IMR-90 (cell line): ENCODE results near the gene MYBL2. TPM values are rescaled to one million over a fixed set of nuclear protein-coding genes. Genes with fewer than 3 reads are reported as not detected.

Source experiments
- ATAC-seq: fragments of 200-7000 bp; cut with Tn5 transposase; 2 replicates; pipeline ENCODE4 v1.9.1; 2020; ENCODE audit warnings: low read depth, mild to moderate bottlenecking, moderate library complexity
- BruUV-seq: library from RNA; stranded (reverse); fragments of 400-500 nt; replicated peaks from 2 replicates; lab custom pipeline; 2021; lab: Mats Ljungman, UMichigan
- CTCF ChIA-PET: fragments of 300-600 bp; formaldehyde crosslinking; extraction: SDS; loops from one replicate; lab custom pipeline; 2021; ENCODE audit warnings: antibody characterized with exemption; lab: Yijun Ruan, JAX
- POLR2A ChIA-PET: fragments of 300-600 bp; sonication (Branson Sonifier 250); formaldehyde crosslinking; loops from one replicate; lab custom pipeline; 2022; ENCODE audit warnings: antibody characterized with exemption; ENCODE audit not compliant: unreplicated experiment; lab: Charles Lee
- DNase-seq: peaks from one replicate; pipeline ENCODE4 v3.0.0; 2013
- H2AFZ ChIP-seq: replicated peaks from 2 replicates; pipeline ENCODE3; 2013; ENCODE audit warnings: low read length, mild to moderate bottlenecking; ENCODE audit not compliant: poor library complexity
- H2AK5ac ChIP-seq: 2 replicates; pipeline ENCODE4 v1.6.1; 2013; ENCODE audit warnings: low read depth, low read length, inconsistent platforms
- H2AK9ac ChIP-seq: replicated peaks from 2 replicates; pipeline ENCODE3; 2013; ENCODE audit warnings: mild to moderate bottlenecking, low read depth, low read length, moderate library complexity; ENCODE audit not compliant: poor library complexity
- H2BK120ac ChIP-seq: 2 replicates; pipeline ENCODE4 v1.6.1; 2013; ENCODE audit warnings: low read depth, low read length, inconsistent platforms
- H2BK15ac ChIP-seq: 3 replicates; pipeline ENCODE4 v1.6.1; 2013; ENCODE audit warnings: low read depth, low read length, inconsistent platforms
- H2BK20ac ChIP-seq: 2 replicates; pipeline ENCODE4 v1.6.1; 2013; ENCODE audit warnings: low read depth, mild to moderate bottlenecking, inconsistent platforms, low read length, moderate library complexity
- H2BK5ac ChIP-seq: 2 replicates; pipeline ENCODE4 v1.6.1; 2013; ENCODE audit warnings: mild to moderate bottlenecking, low read depth, low read length, inconsistent platforms; ENCODE audit not compliant: poor library complexity, severe bottlenecking
- H3K14ac ChIP-seq: replicated peaks from 2 replicates; pipeline ENCODE4 v1.6.1; 2013; ENCODE audit warnings: low read depth, low read length, inconsistent platforms
- H3K18ac ChIP-seq: 2 replicates; pipeline ENCODE4 v1.6.1; 2013; ENCODE audit warnings: low read depth, low read length, control low read depth
- H3K23ac ChIP-seq: 2 replicates; pipeline ENCODE4 v1.6.1; 2013; ENCODE audit warnings: low read depth, low read length, inconsistent platforms
- H3K27ac ChIP-seq: 2 replicates; pipeline ENCODE4 v1.5.1; 2013; ENCODE audit warnings: mild to moderate bottlenecking, control low read depth, low read length; ENCODE audit not compliant: insufficient read depth
- H3K27me3 ChIP-seq: 2 replicates; pipeline ENCODE4 v1.6.1; 2013; ENCODE audit warnings: low read length; ENCODE audit not compliant: control insufficient read depth, insufficient read depth
- H3K36me3 ChIP-seq: 2 replicates; pipeline ENCODE4 v1.6.1; 2013; ENCODE audit warnings: low read length, mixed read lengths; ENCODE audit not compliant: control insufficient read depth, insufficient read depth
- H3K4ac ChIP-seq: 2 replicates; pipeline ENCODE4 v1.6.1; 2013; ENCODE audit warnings: low read depth, low read length, inconsistent platforms
- H3K4me1 ChIP-seq: 2 replicates; pipeline ENCODE4 v1.6.1; 2013; ENCODE audit warnings: low read length, mixed read lengths; ENCODE audit not compliant: control insufficient read depth, insufficient read depth
- H3K4me2 ChIP-seq: 2 replicates; pipeline ENCODE4 v1.6.1; 2013; ENCODE audit warnings: low read depth, mild to moderate bottlenecking, control low read depth, low read length, moderate library complexity
- H3K4me3 ChIP-seq: 2 replicates; pipeline ENCODE4 v1.5.1; 2013; ENCODE audit warnings: low read depth, mild to moderate bottlenecking, control low read depth, low read length, moderate library complexity; ENCODE audit not compliant: insufficient read depth
- H3K56ac ChIP-seq: 2 replicates; pipeline ENCODE4 v1.6.1; 2013; ENCODE audit warnings: low read length, inconsistent platforms; ENCODE audit not compliant: insufficient read depth; ENCODE audit errors: extremely low read depth
- H3K79me1 ChIP-seq, 2 experiments: 2 replicates each; pipeline ENCODE4 v1.6.1; 2013; ENCODE audit warnings: low read length in 2 of 2, inconsistent platforms in 1 of 2, low read depth in 1 of 2
- H3K9ac ChIP-seq: 2 replicates; pipeline ENCODE4 v1.6.1; 2013; ENCODE audit warnings: low read depth, low read length, control low read depth
- H3K9me1 ChIP-seq: 2 replicates; pipeline ENCODE4 v1.6.1; 2013; ENCODE audit warnings: low read length, inconsistent platforms; ENCODE audit not compliant: insufficient read depth
- H3K9me3 ChIP-seq: 2 replicates; pipeline ENCODE4 v1.6.1; 2013; ENCODE audit warnings: low read length; ENCODE audit not compliant: control insufficient read depth, insufficient read depth
- H4K20me1 ChIP-seq: 2 replicates; pipeline ENCODE4 v1.6.1; 2013; ENCODE audit warnings: low read length, inconsistent platforms; ENCODE audit not compliant: insufficient read depth
- H4K5ac ChIP-seq: 2 replicates; pipeline ENCODE4 v1.6.1; 2013; ENCODE audit warnings: mild to moderate bottlenecking, low read depth, low read length, control low read depth
- H4K8ac ChIP-seq, 2 experiments: 2 replicates each; pipeline ENCODE4 v1.6.1; 2013; ENCODE audit warnings: low read depth in 2 of 2, low read length in 2 of 2, control low read depth in 1 of 2, inconsistent platforms in 1 of 2
- H4K91ac ChIP-seq: 2 replicates; pipeline ENCODE4 v1.6.1; 2013; ENCODE audit warnings: low read depth, low read length, inconsistent platforms; ENCODE audit not compliant: insufficient read depth
- BHLHE40 ChIP-seq: fragments of 150-350 bp; IDR thresholded peaks from 2 replicates; pipeline ENCODE4 v1.6.1; 2016; ENCODE audit warnings: mild to moderate bottlenecking, low read depth, low read length
- CEBPB ChIP-seq: IDR thresholded peaks from 2 replicates; pipeline ENCODE4 v1.6.1; 2012; ENCODE audit warnings: low read depth, low read length, improper control_type of control experiment
- CHD1 ChIP-seq: IDR thresholded peaks from 2 replicates; pipeline ENCODE4 v1.6.1; 2012; ENCODE audit warnings: low read depth, low read length, improper control_type of control experiment
- CTCF ChIP-seq: conservative IDR thresholded peaks from 2 replicates; pipeline ENCODE4 v1.5.1; 2012; ENCODE audit warnings: mild to moderate bottlenecking, low read depth, low read length, improper control_type of control experiment
- FOS ChIP-seq: fragments of 150-350 bp; IDR thresholded peaks from 2 replicates; pipeline ENCODE4 v1.6.1; 2016; ENCODE audit warnings: low read depth, low read length
- MAFK ChIP-seq: IDR thresholded peaks from 2 replicates; pipeline ENCODE4 v1.6.1; 2012; ENCODE audit warnings: low read depth, low read length, improper control_type of control experiment
- MAZ ChIP-seq: IDR thresholded peaks from 2 replicates; pipeline ENCODE4 v1.6.1; 2012; ENCODE audit warnings: low read depth, mild to moderate bottlenecking, low read length, improper control_type of control experiment, moderate library complexity, borderline replicate concordance
- MXI1 ChIP-seq: IDR thresholded peaks from 2 replicates; pipeline ENCODE4 v1.6.1; 2012; ENCODE audit warnings: low read depth, mild to moderate bottlenecking, low read length, moderate library complexity, borderline replicate concordance
- NFE2L2 ChIP-seq: fragments of 150-350 bp; IDR thresholded peaks from 2 replicates; pipeline ENCODE4 v1.6.1; 2016; ENCODE audit warnings: low read depth, mild to moderate bottlenecking, low read length
- POLR2A ChIP-seq: IDR thresholded peaks from 2 replicates; pipeline ENCODE4 v1.6.1; 2012; ENCODE audit warnings: mild to moderate bottlenecking, low read depth, low read length
- RFX5 ChIP-seq: IDR thresholded peaks from 2 replicates; pipeline ENCODE4 v1.8.0; 2012; ENCODE audit warnings: low read depth, mild to moderate bottlenecking, low read length, moderate library complexity
- SMC3 ChIP-seq: fragments of 150-350 bp; IDR thresholded peaks from 2 replicates; pipeline ENCODE4 v1.6.1; 2016; ENCODE audit warnings: low read depth, mild to moderate bottlenecking, antibody characterized with exemption, low read length, moderate library complexity
- WGBS, 2 experiments: methylation state at CpG; one replicate each; pipeline versions ENCODE4 v1.1.5 to v1.1.7; 2013; ENCODE audit warnings: missing lambda C conversion rate in 2 of 2; ENCODE audit not compliant: insufficient read length in 1 of 2; ENCODE audit errors: extremely low coverage in 2 of 2; 5-methylcytosine and 5-hydroxymethylcytosine counted together
- dilution Hi-C: fragments of 300-500 bp; cut with HindIII; formaldehyde crosslinking; loops from one replicate; pipeline ENCODE4 v1.14.3; 2018; ENCODE audit warnings: low sequenced_read_pairs; ENCODE audit not compliant: unreplicated experiment
- in situ Hi-C: fragments of 300-500 bp; cut with MboI; formaldehyde crosslinking; loops from 3 replicates; pipeline ENCODE4 v1.14.3; 2019; ENCODE audit warnings: low sequenced_read_pairs, inconsistent platforms, mixed read lengths
- intact Hi-C: fragments of 100-400 bp; cut with micrococcal nuclease; formaldehyde crosslinking; loops from 2 replicates; pipeline ENCODE4 v1.10.0; 2022
- polyA plus RNA-seq, 3 experiments: library from polyadenylated mRNA; depleted of rRNA; stranded (reverse); fragments of >200 nt; gene quantifications; 2 replicates each; pipeline ENCODE4 v1.2.3, GENCODE V29; 2012; ENCODE audit warnings: low replicate concordance in 1 of 3
- total RNA-seq: library from RNA; depleted of rRNA; stranded (reverse); fragments of >200 nt; gene quantifications from 2 replicates; pipeline ENCODE4 v1.2.3, GENCODE V29; 2012
- TF ChIP-seq, protein P1 (sequence below): fragments of 150-350 bp; IDR thresholded peaks from 2 replicates; pipeline ENCODE4 v1.6.1; 2016; ENCODE audit warnings: low read depth, mild to moderate bottlenecking, low read length, moderate library complexity, borderline replicate concordance

Gene MYBL2
- total and polyA plus RNA-seq, 2 of the 4 experiments (the other 2 are of a cell fraction): 12.4 to 23.1 TPM

GRCh38 chr20:43667341-43668132 is 623 bp downstream of the MYBL2 start (continued):
- no peak for TF ChIP-seq CTCF

- dilution Hi-C loops: no loop called here
- ATAC-seq: no peak
- no peak for TF ChIP-seq MAFK
- no peak for TF ChIP-seq SMC3
- TF ChIP-seq RFX5: no peak
- TF ChIP-seq BHLHE40: no peak
- no peak for TF ChIP-seq CEBPB
- no peak for TF ChIP-seq MXI1
- TF ChIP-seq NFE2L2: no peak
- TF ChIP-seq FOS: no peak
- no peak for TF ChIP-seq POLR2A
- TF ChIP-seq MAZ: no peak
- TF ChIP-seq, protein P1, sequence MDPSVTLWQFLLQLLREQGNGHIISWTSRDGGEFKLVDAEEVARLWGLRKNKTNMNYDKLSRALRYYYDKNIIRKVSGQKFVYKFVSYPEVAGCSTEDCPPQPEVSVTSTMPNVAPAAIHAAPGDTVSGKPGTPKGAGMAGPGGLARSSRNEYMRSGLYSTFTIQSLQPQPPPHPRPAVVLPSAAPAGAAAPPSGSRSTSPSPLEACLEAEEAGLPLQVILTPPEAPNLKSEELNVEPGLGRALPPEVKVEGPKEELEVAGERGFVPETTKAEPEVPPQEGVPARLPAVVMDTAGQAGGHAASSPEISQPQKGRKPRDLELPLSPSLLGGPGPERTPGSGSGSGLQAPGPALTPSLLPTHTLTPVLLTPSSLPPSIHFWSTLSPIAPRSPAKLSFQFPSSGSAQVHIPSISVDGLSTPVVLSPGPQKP: no peak
- TF ChIP-seq CHD1: no peak
Observed at GRCh38 chr20:43669332-43669731, 2.4 kb downstream of the MYBL2 start.

More at GRCh38 chr20:43669332-43669731, 2.4 kb downstream of the MYBL2 start:
- Histone ChIP-seq H3K9me1 (peaks cover 18% of the 10 kb centered on the region), H2BK20ac (no peak overlapping the region), H3K4ac (no peak overlapping the region), H3K27me3 (no peaks in the 10 kb centered on the region; the same call in 1 of the 2 replicates), H2AK9ac (no peak overlapping the region), H4K91ac (no peak overlapping the region), H3K4me2 (no peak overlapping the region), H3K56ac (no peak overlapping the region), H3K4me1 (peaks cover 1% of the 10 kb centered on the region; the same call in 1 of the 2 replicates), H4K8ac (no peak overlapping the region), H3K79me1 (peaks cover 19 to 38% of the 10 kb centered on the region in 2 experiments), H3K18ac (no peak overlapping the region), H3K9ac (no peak overlapping the region), H3K4me3 (no peak overlapping the region), H3K14ac (no peak overlapping the region), H2AFZ (peak overlapping the region; percentile 63), H2BK15ac (no peak overlapping the region), H3K36me3 (no peaks in the 10 kb centered on the region), H3K9me3 (no peaks in the 10 kb centered on the region), H4K5ac (no peak overlapping the region), H2AK5ac (no peak overlapping the region), H3K23ac (no peak overlapping the region), H3K27ac (no peak overlapping the region), H4K20me1 (peaks cover 4% of the 10 kb centered on the region), H2BK120ac (no peak overlapping the region), H2BK5ac (no peak overlapping the region)
- ChIA-PET CTCF (no interaction called here), POLR2A (no interaction called here)
- no TSS peak for BruUV-seq
- no CpG with 5 or more reads among the region's 3 CpGs for WGBS, 2 experiments
- intact Hi-C loops: no loop called here
- in situ Hi-C loops: no loop called here
- DNase-seq: peak; percentile 62
